BJ (cell line): Measurements from ENCODE around the gene UBAC2. TPM values are rescaled to one million over a fixed set of nuclear protein-coding genes. Genes with fewer than 3 reads are reported as not detected.

Source experiments
- CTCF ChIA-PET: fragments of 350-600 bp; formaldehyde crosslinking; extraction: SDS; loops from one replicate; lab custom pipeline; 2021; ENCODE audit warnings: antibody characterized with exemption, inconsistent platforms; lab: Yijun Ruan, JAX
- POLR2A ChIA-PET: fragments of 300-600 bp; sonication (Branson Sonifier 250); formaldehyde crosslinking; extraction: SDS; loops from one replicate; lab custom pipeline; 2021; ENCODE audit warnings: antibody characterized with exemption; lab: Charles Lee
- DNase-seq: peaks from one replicate; pipeline ENCODE4 v3.0.0-alpha.2; 2011; ENCODE audit warnings: low read depth
- H3K27me3 ChIP-seq: 2 replicates; pipeline ENCODE4 v1.6.0; 2011; ENCODE audit warnings: low read length; ENCODE audit not compliant: control insufficient read depth, insufficient read depth
- H3K36me3 ChIP-seq: 2 replicates; pipeline ENCODE4 v1.5.1; 2011; ENCODE audit warnings: low read length; ENCODE audit not compliant: control insufficient read depth, insufficient read depth
- H3K4me3 ChIP-seq: 2 replicates; pipeline ENCODE4 v1.5.1; 2011; ENCODE audit warnings: low read depth, mild to moderate bottlenecking, control low read depth, low read length
- CTCF ChIP-seq: IDR thresholded peaks from 2 replicates; pipeline ENCODE4 v1.5.1; 2011; ENCODE audit warnings: low read depth, mild to moderate bottlenecking, control low read depth, inconsistent platforms, low read length, moderate library complexity; ENCODE audit not compliant: insufficient read depth
- polyA plus RNA-seq: library from polyadenylated mRNA; depleted of rRNA; stranded (reverse); fragments of >200 nt; gene quantifications from 2 replicates; pipeline ENCODE4 v1.2.3, GENCODE V29; 2011

UBAC2 gene
- polyA plus RNA-seq, 1 experiment = 84.7 TPM

- no peak for TF ChIP-seq CTCF
- Histone ChIP-seq H3K36me3 (peaks cover 3% of the 10 kb centered on the region; the same call in 1 of the 2 replicates), H3K4me3 (no peak within 1 kb of the TSS), H3K27me3 (no peaks in the 10 kb centered on the region)
- POLR2A ChIA-PET = no interaction called here
- CTCF ChIA-PET = interaction anchor here (0.8 to 2.0 kb wide), 2 partner anchors 78 to 81 kb away, joined by 3 to 11 read pairs; no protein-coding TSS in a partner anchor
- DNase-seq = no peak
Measured at GRCh38 chr13:99258210-99258860, 57.7 kb downstream of the UBAC2 start, which contains the start of gene GPR18. TSS of gene GPR18 (minus strand) at chr13:99258379. CDS start at chr13:99255872, 2,507 bp downstream.

GRCh38 chr13:99258946-99259345 is 58.3 kb downstream of the UBAC2 start:
- peaks cover 3% of the 10 kb centered on the region; the same call in 1 of the 2 replicates for H3K36me3 ChIP-seq
- H3K4me3 ChIP-seq = no peak overlapping the region
- DNase-seq = no peak
- ChIA-PET CTCF (interaction anchor here (0.8 to 2.7 kb wide), 7 partner anchors 11 to 85 kb away, joined by 3 to 12 read pairs (median 7); partner anchors contain the start of gene UBAC2), POLR2A (no interaction called here)
- H3K27me3 ChIP-seq = no peaks in the 10 kb centered on the region
- TF ChIP-seq CTCF = no peak

- no peak for DNase-seq
- no peak for TF ChIP-seq CTCF
- POLR2A ChIA-PET = no interaction called here
- CTCF ChIA-PET = interaction anchor here (0.7 to 2.7 kb wide), 6 partner anchors 9 to 177 kb away, joined by 3 to 12 read pairs (median 7); partner anchors contain the start of gene UBAC2
- H3K4me3 ChIP-seq = no peak overlapping the region
- 0 out of 2 replicates have a peak, but pooled peaks cover 1% of the 10 kb centered on the region for H3K36me3 ChIP-seq
- H3K27me3 ChIP-seq = no peaks in the 10 kb centered on the region
Measured at GRCh38 chr13:99260216-99260615, 59.6 kb downstream of the UBAC2 start.

- CTCF ChIA-PET = interaction anchor here (2.0 to 2.7 kb wide), 3 partner anchors 8 to 84 kb away, joined by 7 to 12 read pairs (median 7); no protein-coding TSS in a partner anchor
- POLR2A ChIA-PET = no interaction called here
- Histone ChIP-seq H3K4me3 (no peak overlapping the region), H3K36me3 (0 out of 2 replicates have a peak, but pooled peaks cover 1% of the 10 kb centered on the region), H3K27me3 (no peaks in the 10 kb centered on the region)
- DNase-seq = no peak
- TF ChIP-seq CTCF = no peak
Measured at GRCh38 chr13:99261059-99261458, 60.4 kb downstream of the UBAC2 start.

- POLR2A ChIA-PET = no interaction called here
- Histone ChIP-seq H3K4me3 (no peak overlapping the region), H3K36me3 (0 out of 2 replicates have a peak, but pooled peaks cover 1% of the 10 kb centered on the region), H3K27me3 (no peaks in the 10 kb centered on the region)
- CTCF ChIA-PET = interaction anchor here (1.1 to 10.5 kb wide), 6 partner anchors 63 to 161 kb away, joined by 3 to 267 read pairs (median 4); partner anchors contain the start of gene UBAC2
- DNase-seq = no peak
- no peak for TF ChIP-seq CTCF
Measured at GRCh38 chr13:99263126-99263785, 62.6 kb downstream of the UBAC2 start.
